GM23248 (cell line): ENCODE data around the gene SLC9A2.

Experiments used
- EZH2 ChIP-seq: fragments of 200-600 bp; sonication (generic); IDR thresholded peaks from 2 replicates; pipeline ENCODE4 v1.6.1; 2018; ENCODE audit warnings: antibody characterized with exemption, mild to moderate bottlenecking; ENCODE audit not compliant: insufficient read depth, poor library complexity, severe bottlenecking
- EZH2phosphoT487 ChIP-seq: fragments of 200-600 bp; sonication (generic); IDR thresholded peaks from 2 replicates; pipeline ENCODE4 v1.6.1; 2018; ENCODE audit warnings: antibody characterized with exemption, moderate library complexity, mild to moderate bottlenecking, low read depth; ENCODE audit not compliant: insufficient read depth

GRCh38 chr2:102674836-102675235 lies 55.5 kb downstream of the SLC9A2 start:
- TF ChIP-seq EZH2 (no peak), EZH2phosphoT487 (no peak)
